ENCODE results near the gene BIVM. TPM values are rescaled to one million over a fixed set of nuclear protein-coding genes. Genes with fewer than 3 reads are reported as not detected.

BIVM gene
- total RNA-seq, 3 donors from 2014 or later, result 15.2 to 29.6 (median 27.2) TPM

DNA sequence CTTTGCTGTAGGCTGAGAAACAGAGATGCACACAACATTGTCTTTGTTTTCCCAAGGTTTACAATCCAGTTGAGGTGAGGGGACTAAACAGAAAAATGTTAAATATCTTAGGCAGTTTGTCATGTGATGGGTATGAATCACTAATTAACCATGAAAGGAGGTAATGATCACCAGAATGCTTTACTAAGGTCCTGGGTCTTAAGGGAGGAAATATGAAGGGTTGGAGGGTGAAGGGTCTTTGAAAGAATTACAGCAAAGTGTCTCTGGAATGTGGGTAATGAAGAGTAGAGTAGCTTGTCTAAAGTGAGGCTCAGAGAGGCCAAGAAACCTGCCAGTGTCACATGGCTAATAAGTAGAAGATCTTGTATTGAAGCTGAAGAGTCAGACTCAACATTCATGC, 19.0 kb downstream of the BIVM start:
- DNase-seq (ENCODE audit: low spot score in 2 of 2), result no peak
- TF ChIP-seq, protein P1, sequence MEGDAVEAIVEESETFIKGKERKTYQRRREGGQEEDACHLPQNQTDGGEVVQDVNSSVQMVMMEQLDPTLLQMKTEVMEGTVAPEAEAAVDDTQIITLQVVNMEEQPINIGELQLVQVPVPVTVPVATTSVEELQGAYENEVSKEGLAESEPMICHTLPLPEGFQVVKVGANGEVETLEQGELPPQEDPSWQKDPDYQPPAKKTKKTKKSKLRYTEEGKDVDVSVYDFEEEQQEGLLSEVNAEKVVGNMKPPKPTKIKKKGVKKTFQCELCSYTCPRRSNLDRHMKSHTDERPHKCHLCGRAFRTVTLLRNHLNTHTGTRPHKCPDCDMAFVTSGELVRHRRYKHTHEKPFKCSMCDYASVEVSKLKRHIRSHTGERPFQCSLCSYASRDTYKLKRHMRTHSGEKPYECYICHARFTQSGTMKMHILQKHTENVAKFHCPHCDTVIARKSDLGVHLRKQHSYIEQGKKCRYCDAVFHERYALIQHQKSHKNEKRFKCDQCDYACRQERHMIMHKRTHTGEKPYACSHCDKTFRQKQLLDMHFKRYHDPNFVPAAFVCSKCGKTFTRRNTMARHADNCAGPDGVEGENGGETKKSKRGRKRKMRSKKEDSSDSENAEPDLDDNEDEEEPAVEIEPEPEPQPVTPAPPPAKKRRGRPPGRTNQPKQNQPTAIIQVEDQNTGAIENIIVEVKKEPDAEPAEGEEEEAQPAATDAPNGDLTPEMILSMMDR (IDR thresholded peaks at IDR 0.05), result no peak
- TF ChIP-seq POLR2AphosphoS5 (IDR thresholded peaks at IDR 0.05) (no peak), POLR2A (IDR thresholded peaks at IDR 0.05) (no peak)
- Histone ChIP-seq H3K36me3 (peaks cover 4% of the 10 kb centered on the region), H3K4me3 (no peak overlapping the region), H3K27ac (no peak overlapping the region), H3K27me3 (no peaks in the 10 kb centered on the region), H3K9me3 (no peaks in the 10 kb centered on the region), H3K4me1 (no peaks in the 10 kb centered on the region)
- intact Hi-C loops (cut with DNase I; ENCODE audit: low total_unique reads), result no loop called here

DNA sequence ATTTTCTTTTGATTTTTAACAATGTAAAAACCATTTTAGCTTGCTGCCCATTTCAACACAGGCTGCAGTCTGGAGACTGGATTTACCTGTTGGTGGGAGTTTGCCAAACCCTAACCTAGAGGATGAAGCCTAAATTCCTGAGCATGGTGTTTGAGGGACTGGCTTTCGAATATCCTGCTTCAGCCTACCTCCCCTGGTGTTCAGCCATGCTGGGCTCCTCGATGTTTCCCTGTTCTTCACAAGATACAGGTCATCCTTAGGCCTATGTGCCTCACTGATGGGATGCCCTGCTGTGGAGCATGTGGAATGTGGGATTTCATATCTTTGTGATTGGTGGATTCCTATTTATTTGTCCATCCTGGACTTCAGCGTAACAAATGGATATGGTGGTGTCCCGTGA, 26.5 kb downstream of the BIVM start:
- H3K27ac ChIP-seq, result no peak overlapping the region
- TF ChIP-seq POLR2A (IDR thresholded peaks at IDR 0.05), result no peak
- TF ChIP-seq, protein P1 (IDR thresholded peaks at IDR 0.05), result no peak
- TF ChIP-seq POLR2AphosphoS5 (IDR thresholded peaks at IDR 0.05), result no peak
- intact Hi-C loops (cut with DNase I; ENCODE audit: low total_unique reads), result no loop called here

DNA sequence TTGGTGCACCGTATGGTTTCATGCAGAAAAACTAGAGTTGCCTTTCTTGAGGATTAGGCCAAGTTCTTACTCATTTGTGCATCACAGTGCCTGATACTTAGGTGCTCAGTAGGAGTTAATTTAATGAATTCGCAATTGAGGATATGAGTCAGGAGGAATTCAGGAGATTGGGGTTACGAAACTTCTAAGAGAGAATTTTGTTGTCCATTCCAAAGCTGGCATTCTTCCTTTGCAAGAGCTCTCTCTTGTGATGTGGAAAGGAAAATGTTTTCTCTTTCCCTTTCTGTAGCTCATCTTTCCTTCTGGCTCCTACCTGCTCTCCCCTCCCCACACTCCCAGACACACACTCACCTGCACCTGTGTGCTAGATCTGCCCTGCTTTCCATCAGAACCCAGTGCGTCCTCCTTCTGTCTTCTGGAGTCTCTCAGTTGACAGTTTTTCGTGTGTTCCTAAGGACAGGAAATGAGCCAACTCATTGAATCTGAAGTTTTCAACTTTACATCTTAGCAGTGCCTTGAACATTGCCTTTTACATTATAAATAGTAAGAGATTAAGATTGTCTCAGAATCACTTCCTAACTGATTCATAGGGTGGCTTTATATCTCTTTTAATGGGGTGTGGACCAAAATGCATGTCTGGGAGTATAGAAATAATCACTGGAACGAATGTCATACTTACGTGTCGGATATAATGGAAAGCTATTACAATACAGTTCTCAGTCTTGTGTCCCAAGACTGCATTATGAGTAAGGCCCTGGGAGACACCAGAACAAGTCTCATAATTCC, 27.2 kb downstream of the BIVM start:
- H3K27ac ChIP-seq, result no peak overlapping the region
- intact Hi-C loops (cut with DNase I; ENCODE audit: low total_unique reads), result no loop called here
- no peak for DNase-seq (ENCODE audit: low spot score in 2 of 2)
- no peaks in the 10 kb centered on the region for H3K4me1 ChIP-seq
- TF ChIP-seq, protein P1 (IDR thresholded peaks at IDR 0.05), result no peak
- TF ChIP-seq POLR2AphosphoS5 (IDR thresholded peaks at IDR 0.05) (no peak), POLR2A (IDR thresholded peaks at IDR 0.05) (no peak)
- no peaks in the 10 kb centered on the region for H3K27me3 ChIP-seq
- no peaks in the 10 kb centered on the region for H3K36me3 ChIP-seq
- H3K9me3 ChIP-seq, result no peaks in the 10 kb centered on the region
- no peak overlapping the region for H3K4me3 ChIP-seq

More for the DNA sequence above, 26.5 kb downstream of the BIVM start:
- H3K9me3 ChIP-seq, result no peaks in the 10 kb centered on the region
- no peaks in the 10 kb centered on the region for H3K4me1 ChIP-seq
- no peak for DNase-seq (ENCODE audit: low spot score in 2 of 2)
- H3K36me3 ChIP-seq, result peaks cover 3% of the 10 kb centered on the region
- no peaks in the 10 kb centered on the region for H3K27me3 ChIP-seq
- H3K4me3 ChIP-seq, result no peak overlapping the region

DNA sequence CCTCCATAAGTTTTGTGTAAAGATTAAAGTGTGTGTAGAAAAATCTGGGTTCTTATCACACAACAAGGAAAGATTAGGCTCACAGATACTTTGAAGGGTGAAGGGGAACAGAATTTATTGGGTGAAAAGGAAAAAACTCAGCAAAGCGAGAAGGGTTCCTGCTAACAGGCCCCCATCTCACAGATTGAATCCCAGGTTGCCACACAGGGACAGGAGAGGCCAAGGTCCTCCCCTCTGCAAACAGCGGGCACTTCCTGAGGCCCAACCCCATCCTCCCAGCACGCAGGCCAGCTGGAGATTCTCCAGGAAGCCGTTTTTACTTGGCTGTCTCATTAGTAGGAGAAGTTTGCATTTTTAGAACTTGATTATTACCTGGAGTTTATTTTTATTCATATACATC, 31.7 kb downstream of the BIVM start:
- no peak overlapping the region for H3K4me3 ChIP-seq
- DNase-seq (ENCODE audit: low spot score in 2 of 2), result no peak
- H3K9me3 ChIP-seq, result no peaks in the 10 kb centered on the region
- intact Hi-C loops (cut with DNase I; ENCODE audit: low total_unique reads), result no loop called here
- H3K36me3 ChIP-seq, result no peaks in the 10 kb centered on the region
- no peaks in the 10 kb centered on the region for H3K27me3 ChIP-seq
- TF ChIP-seq POLR2AphosphoS5 (IDR thresholded peaks at IDR 0.05) (no peak), POLR2A (IDR thresholded peaks at IDR 0.05) (no peak)
- TF ChIP-seq, protein P1 (IDR thresholded peaks at IDR 0.05), result no peak
- H3K4me1 ChIP-seq, result no peaks in the 10 kb centered on the region
- H3K27ac ChIP-seq, result no peak overlapping the region

DNA sequence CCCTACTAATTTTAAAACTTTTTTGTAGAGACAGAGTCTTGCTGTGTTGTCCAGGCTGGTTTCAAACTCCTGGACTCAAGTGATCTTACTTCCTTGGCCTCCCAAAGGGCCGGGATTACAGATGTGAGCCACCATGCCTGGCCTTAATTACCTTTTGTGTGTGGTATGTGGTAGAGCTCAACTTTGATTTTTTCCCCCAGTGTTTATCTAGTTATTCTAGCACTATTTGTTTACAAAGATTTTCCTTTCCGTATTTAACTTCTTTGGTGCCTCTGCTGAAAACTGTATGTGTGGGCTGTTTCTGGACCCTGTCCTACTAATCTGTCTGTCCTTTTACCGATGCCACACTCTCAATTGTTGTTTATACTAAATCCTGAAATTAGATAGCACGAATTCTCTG, 37.6 kb downstream of the BIVM start:
- Histone ChIP-seq H3K4me1 (no peaks in the 10 kb centered on the region), H3K4me3 (no peak overlapping the region), H3K9me3 (no peaks in the 10 kb centered on the region), H3K36me3 (no peaks in the 10 kb centered on the region), H3K27me3 (no peaks in the 10 kb centered on the region), H3K27ac (no peak overlapping the region)
- intact Hi-C loops (cut with DNase I; ENCODE audit: low total_unique reads), result no loop called here
- DNase-seq (ENCODE audit: low spot score in 2 of 2), result no peak
- TF ChIP-seq POLR2A (IDR thresholded peaks at IDR 0.05) (no peak), POLR2AphosphoS5 (IDR thresholded peaks at IDR 0.05) (no peak)
- TF ChIP-seq, protein P1 (IDR thresholded peaks at IDR 0.05), result no peak

All from breast epithelium (tissue), 4 donors.